GM23248 (cell line): ENCODE data around the gene SLC6A20. TPM values are rescaled to one million over a fixed set of nuclear protein-coding genes. Genes with fewer than 3 reads are reported as not detected.

Experiments used
- DNase-seq: peaks from one replicate; pipeline ENCODE4 v3.0.0-alpha.2; 2015
- H2AFZ ChIP-seq: fragments of 200-600 bp; sonication (generic); 2 replicates; pipeline ENCODE4 v1.6.1; 2016; ENCODE audit warnings: antibody characterized with exemption
- H3F3A ChIP-seq: fragments of 200-600 bp; sonication (generic); 2 replicates; pipeline ENCODE4 v1.6.1; 2016; ENCODE audit warnings: mild to moderate bottlenecking, antibody characterized with exemption, mixed run types; ENCODE audit not compliant: insufficient read depth
- H3K27ac ChIP-seq: fragments of 200-600 bp; sonication (generic); 2 replicates; pipeline ENCODE4 v1.5.1; 2016; ENCODE audit warnings: mild to moderate bottlenecking
- H3K27me3 ChIP-seq: fragments of 200-600 bp; sonication (generic); replicated peaks from 2 replicates; pipeline ENCODE4 v1.6.1; 2016; ENCODE audit warnings: mild to moderate bottlenecking; ENCODE audit not compliant: insufficient read depth
- H3K36me3 ChIP-seq: fragments of 200-600 bp; sonication (generic); 2 replicates; pipeline ENCODE4 v1.6.1; 2016; ENCODE audit warnings: low read depth, mild to moderate bottlenecking
- H3K4me1 ChIP-seq: fragments of 200-600 bp; sonication (generic); 2 replicates; pipeline ENCODE4 v1.6.1; 2016; ENCODE audit warnings: mild to moderate bottlenecking; ENCODE audit not compliant: insufficient read depth
- H3K4me2 ChIP-seq: fragments of 200-600 bp; sonication (generic); one replicate; pipeline ENCODE4 v1.6.1; 2016; ENCODE audit warnings: mild to moderate bottlenecking; ENCODE audit not compliant: unreplicated experiment
- H3K4me3 ChIP-seq: fragments of 200-600 bp; sonication (generic); 2 replicates; pipeline ENCODE4 v1.5.1; 2016; ENCODE audit warnings: mild to moderate bottlenecking
- H3K79me2 ChIP-seq: fragments of 200-600 bp; sonication (generic); 2 replicates; pipeline ENCODE4 v1.6.1; 2016; ENCODE audit warnings: mild to moderate bottlenecking; ENCODE audit not compliant: insufficient read depth
- H3K9ac ChIP-seq: fragments of 200-600 bp; sonication (generic); 2 replicates; pipeline ENCODE4 v1.6.1; 2016; ENCODE audit warnings: mild to moderate bottlenecking
- H3K9me2 ChIP-seq: fragments of 200-600 bp; sonication (generic); 2 replicates; pipeline ENCODE4 v1.6.1; 2016; ENCODE audit warnings: mixed run types, mild to moderate bottlenecking, moderate library complexity; ENCODE audit not compliant: insufficient read depth
- H3K9me3 ChIP-seq: fragments of 200-600 bp; sonication (generic); one replicate; pipeline ENCODE4 v1.6.1; 2017; ENCODE audit warnings: low read depth
- H4K20me1 ChIP-seq: fragments of 200-600 bp; sonication (generic); 2 replicates; pipeline ENCODE4 v1.6.0; 2016; ENCODE audit not compliant: insufficient read depth
- EZH2 ChIP-seq: fragments of 200-600 bp; sonication (generic); IDR thresholded peaks from 2 replicates; pipeline ENCODE4 v1.6.1; 2018; ENCODE audit warnings: antibody characterized with exemption, mild to moderate bottlenecking; ENCODE audit not compliant: insufficient read depth, poor library complexity, severe bottlenecking
- EZH2phosphoT487 ChIP-seq: fragments of 200-600 bp; sonication (generic); IDR thresholded peaks from 2 replicates; pipeline ENCODE4 v1.6.1; 2018; ENCODE audit warnings: antibody characterized with exemption, moderate library complexity, mild to moderate bottlenecking, low read depth; ENCODE audit not compliant: insufficient read depth
- WGBS, 2 experiments: methylation state at CpG; one replicate each; pipeline ENCODE4 v1.1.6; 2015 to 2017; ENCODE audit warnings: low lambda C conversion rate in 2 of 2, low coverage in 1 of 2; ENCODE audit errors: missing lambda C conversion rate in 2 of 2; 5-methylcytosine and 5-hydroxymethylcytosine counted together
- in situ Hi-C: fragments of 300-500 bp; cut with MboI; formaldehyde crosslinking; loops from 2 replicates; pipeline ENCODE4 v1.15.0; 2020
- polyA plus RNA-seq: library from polyadenylated mRNA; unstranded; fragments of >200 nt; fragmentation: Nextera tagmentation; extraction: Ambion mirVana; gene quantifications from 2 replicates; pipeline ENCODE4 v1.2.1, GENCODE V29; 2016
- total RNA-seq: library from RNA; depleted of rRNA; stranded (reverse); fragments of >200 nt; shearing (Covaris generic); gene quantifications from 2 replicates; pipeline ENCODE4 v1.2.3, GENCODE V29; 2014

SLC6A20 gene
- total and polyA plus RNA-seq, 2 experiments from 2014 or later = not detected

DNA sequence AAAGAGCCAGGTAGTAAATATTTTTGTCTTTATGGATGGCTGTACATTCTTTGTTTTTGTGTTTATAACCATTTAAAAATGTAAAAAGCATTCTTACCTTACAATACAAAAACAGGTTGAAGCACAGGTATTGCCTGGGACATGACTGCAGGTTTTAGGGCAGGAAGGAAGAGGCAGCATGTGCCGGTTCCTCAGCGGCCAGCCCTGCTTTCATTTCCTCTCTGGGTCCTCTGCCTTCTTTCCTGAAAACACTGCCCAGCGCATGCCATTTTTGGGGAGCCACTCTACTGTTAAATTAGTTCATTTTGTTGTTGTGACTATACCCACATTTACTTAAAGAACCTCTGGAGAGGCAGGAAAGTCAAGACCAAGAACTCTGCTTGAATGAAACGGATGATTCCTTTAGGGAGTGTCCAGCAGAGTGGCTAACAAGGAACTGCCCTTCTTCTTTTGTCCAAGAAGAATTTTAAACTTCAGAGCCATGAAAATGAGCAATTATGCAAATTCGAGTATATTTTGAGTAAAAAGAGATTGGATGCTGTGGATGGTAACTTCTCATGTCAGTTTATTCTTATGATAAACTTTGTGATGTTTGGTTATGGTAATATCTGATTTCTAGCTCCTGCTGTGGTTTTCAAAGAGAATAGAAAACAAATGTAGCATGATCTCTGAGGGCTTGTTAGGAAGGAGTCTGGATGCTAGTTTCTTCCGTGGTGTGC lies 54.4 kb downstream of the SLC6A20 start:
- DNase-seq = no peak
- Histone ChIP-seq H3F3A (no peaks in the 10 kb centered on the region), H3K79me2 (no peaks in the 10 kb centered on the region), H2AFZ (no peak overlapping the region), H3K9ac (no peak overlapping the region), H3K36me3 (peaks cover 58% of the 10 kb centered on the region), H4K20me1 (no peaks in the 10 kb centered on the region), H3K9me2 (no peaks in the 10 kb centered on the region), H3K27ac (no peak overlapping the region), H3K9me3 (no peaks in the 10 kb centered on the region), H3K4me2 (no peak overlapping the region), H3K4me1 (no peaks in the 10 kb centered on the region), H3K4me3 (no peak overlapping the region), H3K27me3 (no peaks in the 10 kb centered on the region)
- WGBS, 2 experiments = 80 to 84% methylated on average over 6 of the region's 6 CpGs
- no peak for TF ChIP-seq EZH2phosphoT487
- no peak for TF ChIP-seq EZH2
- in situ Hi-C loops = no loop called here

- in situ Hi-C loops = no loop called here
- Histone ChIP-seq H3K4me3 (no peak overlapping the region), H3K4me1 (no peaks in the 10 kb centered on the region), H3K9me3 (no peaks in the 10 kb centered on the region), H3K79me2 (0 out of 2 replicates have a peak, but pooled peaks cover under 1% of the 10 kb centered on the region), H3K9me2 (no peaks in the 10 kb centered on the region), H3K9ac (no peak overlapping the region), H3K27ac (no peak overlapping the region), H3K4me2 (no peak overlapping the region), H2AFZ (no peak overlapping the region), H4K20me1 (no peaks in the 10 kb centered on the region), H3K36me3 (peaks cover 63% of the 10 kb centered on the region), H3F3A (no peaks in the 10 kb centered on the region), H3K27me3 (no peaks in the 10 kb centered on the region)
- TF ChIP-seq EZH2phosphoT487 (no peak), EZH2 (no peak)
- DNase-seq = no peak
Observed at GRCh38 chr3:45741247-45741646, 55.1 kb downstream of the SLC6A20 start.

DNA sequence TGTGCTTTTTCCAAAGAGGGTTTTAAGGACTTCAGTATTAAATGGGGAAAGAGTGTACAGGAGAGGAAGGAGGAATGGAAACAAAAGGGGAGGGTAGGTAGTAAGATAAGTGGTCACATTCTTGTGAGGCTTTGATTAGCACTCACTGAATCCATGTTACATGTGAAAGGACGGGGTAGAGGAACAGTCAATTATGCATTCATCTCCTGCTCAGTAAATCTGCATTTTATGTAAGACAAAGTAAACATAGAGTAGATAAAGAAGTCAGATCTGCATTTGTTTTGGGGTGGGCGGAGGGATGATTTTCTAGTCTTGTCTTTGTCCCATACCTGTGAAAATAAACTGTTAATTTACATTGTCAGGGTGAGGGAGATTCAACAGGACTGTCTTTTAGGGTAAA lies 56.3 kb downstream of the SLC6A20 start:
- no peaks in the 10 kb centered on the region for H3K27me3 ChIP-seq
- 95 to 100% methylated on average over 2 of the region's 2 CpGs for WGBS, 2 experiments

DNA sequence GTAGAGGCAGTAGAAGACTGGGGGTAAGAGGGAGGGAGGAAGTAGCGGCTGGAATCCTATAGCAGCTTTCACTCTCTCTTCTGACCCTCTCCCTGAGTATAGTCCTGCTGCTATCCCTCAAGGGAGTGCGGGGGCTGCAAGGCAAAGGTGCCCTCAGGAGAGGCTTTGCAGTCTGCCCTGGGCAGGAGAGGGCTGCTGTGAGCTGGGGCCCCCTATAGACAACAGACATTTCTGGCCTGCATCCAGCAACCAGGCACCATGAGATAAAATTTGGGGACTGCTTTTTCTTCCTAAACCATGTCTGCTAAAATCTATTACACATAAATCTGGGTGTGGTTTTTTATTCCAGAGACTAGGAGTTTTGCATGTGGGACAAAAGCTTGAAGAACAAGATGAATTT lies 59.1 kb downstream of the SLC6A20 start:
- TF ChIP-seq EZH2 (no peak), EZH2phosphoT487 (no peak)
- no peak for DNase-seq
- H3K4me1 ChIP-seq = no peaks in the 10 kb centered on the region
- no peak overlapping the region for H3K4me3 ChIP-seq
- H3F3A ChIP-seq = no peaks in the 10 kb centered on the region
- no peak overlapping the region for H3K27ac ChIP-seq
- H3K9me3 ChIP-seq = no peaks in the 10 kb centered on the region
- H3K36me3 ChIP-seq = peaks cover 70% of the 10 kb centered on the region
- in situ Hi-C loops = no loop called here
- no peaks in the 10 kb centered on the region for H3K27me3 ChIP-seq
- 0 out of 2 replicates have a peak, but pooled peaks cover 5% of the 10 kb centered on the region for H3K79me2 ChIP-seq
- no peak overlapping the region for H3K4me2 ChIP-seq
- no peak overlapping the region for H3K9ac ChIP-seq
- no peak overlapping the region for H2AFZ ChIP-seq
- WGBS, 2 experiments = 95 to 97% methylated on average over 2 of the region's 2 CpGs
- no peaks in the 10 kb centered on the region for H3K9me2 ChIP-seq
- no peaks in the 10 kb centered on the region for H4K20me1 ChIP-seq

More for the DNA sequence above, 56.3 kb downstream of the SLC6A20 start:
- Histone ChIP-seq H3K9me2 (no peaks in the 10 kb centered on the region), H3K27ac (no peak overlapping the region), H3K79me2 (0 out of 2 replicates have a peak, but pooled peaks cover 5% of the 10 kb centered on the region), H3K4me2 (no peak overlapping the region), H4K20me1 (no peaks in the 10 kb centered on the region), H3K9me3 (no peaks in the 10 kb centered on the region), H3K4me1 (no peaks in the 10 kb centered on the region), H2AFZ (no peak overlapping the region), H3F3A (no peaks in the 10 kb centered on the region), H3K36me3 (peaks cover 73% of the 10 kb centered on the region), H3K4me3 (no peak overlapping the region), H3K9ac (no peak overlapping the region)
- DNase-seq = no peak
- in situ Hi-C loops = no loop called here
- TF ChIP-seq EZH2phosphoT487 (no peak), EZH2 (no peak)
